GM13976 (cell line): ENCODE data around the gene FRMD4A.

Source experiments
- DNase-seq: peaks from one replicate; pipeline ENCODE4 v3.0.0; 2012; ENCODE audit warnings: low spot score
- in situ Hi-C: fragments of 300-500 bp; cut with MboI; formaldehyde crosslinking; loops from one replicate; pipeline ENCODE4 v1.12.0; 2022; ENCODE audit warnings: low sequenced_read_pairs, mixed read lengths, inconsistent platforms; ENCODE audit not compliant: unreplicated experiment
- TF ChIP-seq, protein P1 (sequence below): IDR thresholded peaks from 2 replicates; pipeline ENCODE4 v1.5.1; 2012; ENCODE audit warnings: borderline replicate concordance, mild to moderate bottlenecking; ENCODE audit not compliant: insufficient read depth; ENCODE audit errors: extremely low read depth, missing control alignments, control extremely low read depth

Gene FRMD4A

DNA sequence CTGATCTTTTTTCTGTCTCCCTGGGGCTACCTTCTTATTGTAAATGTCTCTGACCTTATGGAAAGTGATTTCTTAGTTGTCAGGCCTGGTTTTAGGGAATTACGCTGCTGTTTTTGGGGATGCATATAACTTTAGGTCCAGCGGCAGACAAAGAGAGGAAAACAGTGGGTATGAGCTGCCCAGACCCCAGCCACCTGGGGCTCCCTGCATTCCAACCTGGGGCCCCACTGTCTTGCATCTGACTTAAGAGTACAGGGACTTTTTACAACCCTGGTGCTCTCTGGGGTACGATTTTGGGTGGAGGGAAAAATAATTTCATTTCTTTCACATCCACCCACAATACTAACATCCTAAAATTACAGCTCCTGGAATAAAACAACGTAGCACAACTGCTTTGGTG lies 624.5 kb downstream of the FRMD4A start:
- no peak for DNase-seq
- in situ Hi-C loops, result no loop called here
- TF ChIP-seq, protein P1, sequence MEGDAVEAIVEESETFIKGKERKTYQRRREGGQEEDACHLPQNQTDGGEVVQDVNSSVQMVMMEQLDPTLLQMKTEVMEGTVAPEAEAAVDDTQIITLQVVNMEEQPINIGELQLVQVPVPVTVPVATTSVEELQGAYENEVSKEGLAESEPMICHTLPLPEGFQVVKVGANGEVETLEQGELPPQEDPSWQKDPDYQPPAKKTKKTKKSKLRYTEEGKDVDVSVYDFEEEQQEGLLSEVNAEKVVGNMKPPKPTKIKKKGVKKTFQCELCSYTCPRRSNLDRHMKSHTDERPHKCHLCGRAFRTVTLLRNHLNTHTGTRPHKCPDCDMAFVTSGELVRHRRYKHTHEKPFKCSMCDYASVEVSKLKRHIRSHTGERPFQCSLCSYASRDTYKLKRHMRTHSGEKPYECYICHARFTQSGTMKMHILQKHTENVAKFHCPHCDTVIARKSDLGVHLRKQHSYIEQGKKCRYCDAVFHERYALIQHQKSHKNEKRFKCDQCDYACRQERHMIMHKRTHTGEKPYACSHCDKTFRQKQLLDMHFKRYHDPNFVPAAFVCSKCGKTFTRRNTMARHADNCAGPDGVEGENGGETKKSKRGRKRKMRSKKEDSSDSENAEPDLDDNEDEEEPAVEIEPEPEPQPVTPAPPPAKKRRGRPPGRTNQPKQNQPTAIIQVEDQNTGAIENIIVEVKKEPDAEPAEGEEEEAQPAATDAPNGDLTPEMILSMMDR, result no peak

DNA sequence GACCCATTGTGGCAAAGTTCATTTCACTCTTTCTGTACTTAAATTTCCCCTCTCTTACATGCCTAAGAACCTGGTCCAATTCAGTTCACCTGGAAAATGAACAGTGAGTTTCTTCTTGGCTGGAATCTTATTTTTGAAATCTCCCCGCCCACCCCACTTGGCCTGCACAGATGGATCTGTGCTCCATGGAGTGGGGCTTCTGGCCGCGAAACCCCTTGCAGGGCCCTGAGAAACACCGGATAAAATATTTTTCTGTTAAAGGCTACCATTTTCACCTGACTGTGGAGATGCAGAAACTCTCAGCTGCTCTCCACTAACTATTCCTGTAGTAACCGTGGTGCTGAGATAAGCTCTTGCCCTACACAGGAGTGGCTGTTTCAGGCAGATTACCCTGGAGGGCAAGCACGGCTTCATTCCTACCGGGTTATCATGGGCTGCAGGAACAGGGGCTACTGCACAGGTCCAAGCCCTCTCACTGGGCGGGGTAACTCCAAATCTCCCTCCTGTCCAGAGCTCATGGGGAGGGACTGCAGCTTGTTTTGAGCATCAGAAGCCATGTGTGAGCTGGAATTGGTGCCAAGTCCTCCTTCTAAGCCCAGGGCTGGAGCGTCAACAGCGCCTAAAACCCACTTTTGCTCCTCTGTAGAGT lies 625.1 kb downstream of the FRMD4A start:
- DNase-seq, result no peak
- in situ Hi-C loops, result no loop called here
- TF ChIP-seq, protein P1, result no peak

DNA sequence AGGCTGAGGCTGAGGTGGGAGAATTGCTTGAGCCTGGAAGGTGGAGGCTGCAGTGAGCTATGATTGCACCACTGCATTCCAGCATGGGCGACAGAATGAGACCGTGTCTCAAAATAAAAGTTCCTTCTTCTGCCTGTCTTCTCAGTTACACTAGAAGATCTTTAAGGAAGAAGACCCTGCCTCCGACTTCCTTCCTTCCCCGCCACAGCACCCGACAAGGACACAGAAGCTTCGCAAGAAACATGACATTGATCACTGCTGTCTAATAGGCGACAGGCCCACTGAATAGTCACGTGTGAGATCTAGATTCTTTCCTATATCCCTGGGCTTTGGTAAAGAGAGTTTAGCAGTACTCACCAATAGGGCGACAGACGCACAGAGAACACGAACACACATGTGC lies 625.8 kb downstream of the FRMD4A start:
- TF ChIP-seq, protein P1, result no peak
- DNase-seq, result no peak
- in situ Hi-C loops, result loop anchor here (5.0 kb wide), 1 partner anchor 52 kb away; no protein-coding TSS in a partner anchor

DNA sequence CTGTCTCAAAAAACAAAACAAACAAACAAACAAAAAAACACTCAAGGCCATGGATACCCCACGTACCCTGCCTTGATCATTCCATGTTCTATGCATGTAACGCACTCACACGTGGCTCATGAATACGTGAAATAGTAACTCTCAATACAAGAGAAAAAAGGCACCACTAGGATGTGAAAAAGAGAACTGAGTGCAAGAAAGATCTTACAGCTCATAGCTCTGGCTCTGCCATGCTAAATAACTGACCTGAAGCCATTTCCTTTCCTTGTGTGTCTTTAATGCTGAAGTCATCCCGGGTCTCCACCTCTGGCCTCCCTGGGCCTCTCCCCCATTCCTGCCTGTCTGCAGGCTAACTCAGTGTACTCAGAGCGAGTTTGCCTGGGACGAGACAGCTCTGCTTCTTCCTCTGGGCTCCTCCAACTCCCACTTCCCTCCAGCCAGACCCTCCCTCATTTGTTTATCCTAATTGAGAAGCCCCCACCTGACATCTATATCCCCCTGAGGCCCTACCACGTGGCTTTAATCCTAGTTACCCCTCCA lies 626.7 kb downstream of the FRMD4A start:
- TF ChIP-seq, protein P1, result no peak
- in situ Hi-C loops, result loop anchor here (5.0 kb wide), 1 partner anchor 53 kb away; no protein-coding TSS in a partner anchor
- DNase-seq, result no peak

DNA sequence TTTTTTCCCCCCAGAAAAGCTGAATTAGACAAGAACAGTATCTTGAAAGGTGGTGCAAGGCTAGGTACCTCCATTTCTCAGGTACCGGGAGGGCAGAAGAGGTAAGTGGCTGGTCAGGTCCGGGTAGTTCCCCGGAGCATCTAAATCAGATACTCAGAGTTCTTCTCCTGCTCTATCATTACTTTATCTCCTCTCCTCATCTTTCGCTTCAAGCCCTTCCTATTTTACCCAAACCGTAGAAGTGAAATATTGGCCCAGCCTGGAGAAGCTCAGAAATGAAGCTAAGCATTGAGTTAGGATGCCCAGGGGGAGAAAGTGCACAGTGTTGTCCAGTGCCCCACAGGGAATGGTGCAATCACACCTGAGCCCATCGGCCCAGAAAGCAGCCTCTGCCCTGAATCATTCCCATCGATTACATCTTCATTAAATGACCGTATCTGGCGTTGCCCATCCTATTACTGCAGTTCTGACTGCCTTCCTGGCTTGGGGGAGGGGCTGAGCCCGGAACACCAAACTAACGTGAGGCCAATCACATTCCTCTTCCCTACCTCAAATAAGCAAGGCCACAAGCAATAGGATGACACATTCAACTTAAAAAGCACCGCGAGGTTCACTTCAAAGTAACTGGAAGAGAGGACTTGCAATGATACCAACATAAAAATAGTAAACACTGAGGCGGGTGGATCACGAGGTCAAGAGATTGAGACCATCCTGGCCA lies 627.5 kb downstream of the FRMD4A start:
- in situ Hi-C loops, result loop anchor here (5.0 kb wide), 1 partner anchor 54 kb away; no protein-coding TSS in a partner anchor
- TF ChIP-seq, protein P1, result no peak
- DNase-seq, result no peak

DNA sequence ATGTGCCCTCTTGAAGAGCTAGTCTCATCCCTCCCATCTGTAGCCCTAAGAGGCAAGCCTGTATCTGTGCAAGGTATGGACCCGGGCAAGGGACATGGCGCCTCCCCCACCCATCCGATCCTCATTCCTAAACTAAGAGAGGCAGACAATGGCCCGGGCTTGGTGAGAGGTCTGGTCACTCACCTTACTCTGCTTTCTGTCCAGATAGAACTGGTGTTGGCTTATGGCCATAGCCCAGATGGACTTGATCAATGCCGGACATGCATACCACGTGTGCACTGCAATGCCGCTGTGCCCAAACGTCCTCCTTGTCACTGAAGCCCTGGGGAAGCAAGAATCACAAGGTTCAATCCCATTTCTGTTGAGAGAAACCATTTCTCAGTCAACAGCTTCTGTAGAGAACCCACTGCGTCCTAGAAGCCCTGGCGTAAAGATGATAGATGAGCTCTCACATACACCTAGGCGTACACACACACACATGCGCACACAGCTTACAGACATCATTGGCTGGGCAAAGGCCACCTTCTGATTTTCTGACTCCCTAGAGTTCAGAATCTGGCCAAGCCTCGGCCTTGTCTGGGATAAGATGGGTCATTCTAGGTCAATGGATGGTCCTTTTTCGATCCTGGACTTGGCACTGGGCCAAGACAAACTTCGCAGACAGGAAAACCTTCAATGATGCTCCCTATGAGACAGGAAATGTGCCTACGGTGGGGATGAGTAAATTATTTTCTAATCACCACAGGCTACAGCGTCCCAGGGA lies 629.4 kb downstream of the FRMD4A start:
- no peak for DNase-seq
- in situ Hi-C loops, result loop anchor here (5.0 kb wide), 1 partner anchor 56 kb away; no protein-coding TSS in a partner anchor
- TF ChIP-seq, protein P1, result no peak
